ENCODE results near the gene IFNL1.

DNA sequence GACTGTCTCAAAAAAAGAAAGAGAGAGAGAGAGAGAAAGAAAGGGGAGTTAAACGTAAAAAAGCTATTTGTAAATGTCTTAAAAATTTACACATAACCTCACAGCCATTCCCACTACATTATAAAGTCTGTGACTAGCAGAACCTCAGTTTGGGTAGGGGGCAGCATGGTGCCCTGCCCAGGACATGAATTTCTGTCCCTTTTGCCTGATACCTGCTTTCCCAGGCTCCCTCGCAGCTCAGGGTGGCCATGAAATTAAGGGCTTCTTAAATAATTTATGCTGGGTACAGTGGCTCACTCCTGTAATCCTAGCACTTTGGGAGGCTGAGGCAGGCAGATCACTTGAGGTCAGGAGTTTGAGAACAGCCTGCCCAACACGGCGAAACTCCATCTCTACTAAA is 4.8 kb downstream of the IFNL1 start:
- TF ChIP-seq, protein P1, sequence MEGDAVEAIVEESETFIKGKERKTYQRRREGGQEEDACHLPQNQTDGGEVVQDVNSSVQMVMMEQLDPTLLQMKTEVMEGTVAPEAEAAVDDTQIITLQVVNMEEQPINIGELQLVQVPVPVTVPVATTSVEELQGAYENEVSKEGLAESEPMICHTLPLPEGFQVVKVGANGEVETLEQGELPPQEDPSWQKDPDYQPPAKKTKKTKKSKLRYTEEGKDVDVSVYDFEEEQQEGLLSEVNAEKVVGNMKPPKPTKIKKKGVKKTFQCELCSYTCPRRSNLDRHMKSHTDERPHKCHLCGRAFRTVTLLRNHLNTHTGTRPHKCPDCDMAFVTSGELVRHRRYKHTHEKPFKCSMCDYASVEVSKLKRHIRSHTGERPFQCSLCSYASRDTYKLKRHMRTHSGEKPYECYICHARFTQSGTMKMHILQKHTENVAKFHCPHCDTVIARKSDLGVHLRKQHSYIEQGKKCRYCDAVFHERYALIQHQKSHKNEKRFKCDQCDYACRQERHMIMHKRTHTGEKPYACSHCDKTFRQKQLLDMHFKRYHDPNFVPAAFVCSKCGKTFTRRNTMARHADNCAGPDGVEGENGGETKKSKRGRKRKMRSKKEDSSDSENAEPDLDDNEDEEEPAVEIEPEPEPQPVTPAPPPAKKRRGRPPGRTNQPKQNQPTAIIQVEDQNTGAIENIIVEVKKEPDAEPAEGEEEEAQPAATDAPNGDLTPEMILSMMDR (IDR thresholded peaks at IDR 0.05), result no peak
- TF ChIP-seq POLR2A (IDR thresholded peaks at IDR 0.05), result no peak

Measured in uterus (tissue), 2 donors.